K562 (cell line): ENCODE results near the gene EXOSC6. TPM values are rescaled to one million over a fixed set of nuclear protein-coding genes. Genes with fewer than 3 reads are reported as not detected.

ENCODE experiments used
- ELF4 ChIP-seq: fragments of 450-650 bp; formaldehyde crosslinking; IDR thresholded peaks from 2 replicates; pipeline ENCODE4 v1.4.0; 2022; ENCODE audit warnings: missing genetic modification characterization
- FOXK1 ChIP-seq: sonication (generic); formaldehyde crosslinking; IDR thresholded peaks from 2 replicates; pipeline ENCODE4 v1.8.0; 2022; ENCODE audit warnings: missing genetic modification reagents, mild to moderate bottlenecking, borderline replicate concordance
- FOXK2 ChIP-seq, 2 experiments: fragments of 450-650 bp; IDR thresholded peaks in 1 of 2; conservative IDR thresholded peaks in 1 of 2; 2 replicates each; pipeline ENCODE4 v1.6.1; 2016; ENCODE audit warnings: low read depth in 2 of 2, mild to moderate bottlenecking in 1 of 2
- HIVEP1 ChIP-seq: fragments of 250-450 bp; sonication (Bioruptor Pico); IDR thresholded peaks from 2 replicates; pipeline ENCODE4 v1.4.0; 2020; ENCODE audit warnings: mild to moderate bottlenecking
- MED1 ChIP-seq: sonication (generic); formaldehyde crosslinking; IDR thresholded peaks from 2 replicates; pipeline ENCODE4 v1.8.1; 2023; ENCODE audit warnings: missing genetic modification reagents, borderline replicate concordance
- NCOA4 ChIP-seq: fragments of 450-650 bp; IDR thresholded peaks from 2 replicates; pipeline ENCODE4 v1.6.1; 2018; ENCODE audit warnings: mild to moderate bottlenecking; ENCODE audit not compliant: partially characterized antibody
- POLR2G ChIP-seq: fragments of 200-400 bp; formaldehyde crosslinking; IDR thresholded peaks from 2 replicates; pipeline ENCODE4 v1.6.1; 2017; ENCODE audit warnings: low read depth, mild to moderate bottlenecking, antibody characterized with exemption, low read length, moderate library complexity
- SMARCA4 ChIP-seq: fragments of 450-650 bp; IDR thresholded peaks from 2 replicates; pipeline ENCODE4 v1.6.1; 2016
- SRSF3 ChIP-seq: fragments of 200-400 bp; formaldehyde crosslinking; IDR thresholded peaks from 2 replicates; pipeline ENCODE4 v1.6.1; 2016; ENCODE audit warnings: mild to moderate bottlenecking, low read length, moderate library complexity; ENCODE audit not compliant: insufficient read depth
- TCF7 ChIP-seq: sonication (generic); IDR thresholded peaks from 2 replicates; pipeline ENCODE4 v1.6.1; 2016; ENCODE audit warnings: antibody characterized with exemption, borderline replicate concordance
- ZBTB17 ChIP-seq: fragments of 450-650 bp; formaldehyde crosslinking; IDR thresholded peaks from 2 replicates; pipeline ENCODE4 v1.4.0; 2020; ENCODE audit warnings: mild to moderate bottlenecking
- ZNF24 ChIP-seq: fragments of 450-650 bp; IDR thresholded peaks from 2 replicates; pipeline ENCODE4 v1.6.1; 2016
- ZNF586 ChIP-seq: fragments of 450-650 bp; formaldehyde crosslinking; conservative IDR thresholded peaks from 2 replicates; pipeline ENCODE4 v1.4.0; 2020; ENCODE audit warnings: mild to moderate bottlenecking, moderate library complexity
- ZZZ3 ChIP-seq: fragments of 450-650 bp; IDR thresholded peaks from 2 replicates; pipeline ENCODE4 v1.6.1; 2016; ENCODE audit warnings: antibody characterized with exemption, mild to moderate bottlenecking, moderate library complexity
- polyA plus RNA-seq, 8 experiments: library from polyadenylated mRNA; depleted of rRNA in 4 of 8; stranded (reverse) in 5 of 8; unstranded in 3 of 8; fragments of >200 nt; fragmentation: Nextera tagmentation in 2 of 8; fragmentation: Illumina TruSeq in 1 of 8; extraction: Ambion mirVana in 2 of 8; extraction: Trizol in 1 of 8; gene quantifications; 2 replicates each; pipeline versions ENCODE4 v1.2.1 to v1.2.3, GENCODE V29; 2011 to 2014; ENCODE audit warnings: inconsistent platforms in 1 of 8, missing spikeins in 1 of 8
- total RNA-seq, 7 experiments: library from RNA; depleted of rRNA in 6 of 7; stranded (reverse); fragments of >200 nt in 6 of 7; fragmentation: Illumina TruSeq in 2 of 7; extraction: Trizol in 2 of 7; gene quantifications; 2 replicates each; pipeline versions ENCODE4 v1.2.1 to v1.2.3, GENCODE V29; 2011 to 2021; ENCODE audit warnings: low replicate concordance in 1 of 7
- TF ChIP-seq, protein P1 (sequence below), 2 experiments: fragments of 450-650 bp in 1 of 2; sonication (generic) in 1 of 2; formaldehyde crosslinking in 1 of 2; IDR thresholded peaks; 2 replicates each; pipeline versions ENCODE4 v1.7.1 to v1.9.0; 2016 to 2022; ENCODE audit warnings: inconsistent platforms in 1 of 2, mild to moderate bottlenecking in 1 of 2, missing genetic modification reagents in 1 of 2
- TF ChIP-seq, protein P2 (sequence below): sonication (generic); formaldehyde crosslinking; IDR thresholded peaks from 2 replicates; pipeline ENCODE4 v1.8.1; 2022; ENCODE audit warnings: missing genetic modification reagents

The EXOSC6 gene
- total and polyA plus RNA-seq, 9 of the 15 experiments (the other 6 are each of a cell fraction or from before 2014, with no cell fraction given), result 9.2 to 29.0 (median 15.6) TPM

DNA sequence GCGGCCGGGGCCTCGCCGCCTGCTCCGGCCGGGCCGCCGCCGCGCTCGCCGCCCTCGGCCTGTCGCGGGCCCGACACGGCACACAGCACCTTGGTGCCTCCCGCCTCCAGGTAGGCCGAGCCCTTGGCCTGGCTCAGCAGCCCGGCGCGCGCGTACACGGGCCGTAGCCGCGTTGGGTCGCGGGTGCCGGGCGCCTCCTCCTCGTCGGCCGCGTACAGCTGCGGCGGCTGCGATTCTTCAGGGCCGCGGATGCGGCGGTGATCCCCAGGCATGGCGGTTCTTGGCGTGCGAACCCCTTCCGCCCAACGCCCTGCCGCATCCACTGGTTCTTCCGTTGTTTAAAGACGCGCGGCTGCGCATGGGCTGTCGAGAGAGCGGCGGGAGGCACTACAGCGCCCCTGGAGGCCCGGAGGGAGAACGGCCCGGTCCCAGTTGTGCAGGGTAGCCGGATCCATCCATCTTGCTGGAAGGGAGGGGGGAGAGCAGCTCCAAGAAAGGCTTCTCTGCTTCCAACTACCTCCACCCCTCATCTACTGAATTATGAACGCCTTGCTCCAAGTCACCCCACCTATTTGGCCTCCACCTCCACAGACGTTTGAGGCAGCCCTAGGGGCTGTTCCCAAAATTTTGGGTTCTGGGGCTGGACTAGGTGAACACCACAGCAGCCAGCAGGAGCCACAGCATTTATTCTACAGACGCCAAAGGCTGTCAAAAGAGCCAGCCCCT is at the start of gene EXOSC6 (continued):
- TF ChIP-seq, protein P1, sequence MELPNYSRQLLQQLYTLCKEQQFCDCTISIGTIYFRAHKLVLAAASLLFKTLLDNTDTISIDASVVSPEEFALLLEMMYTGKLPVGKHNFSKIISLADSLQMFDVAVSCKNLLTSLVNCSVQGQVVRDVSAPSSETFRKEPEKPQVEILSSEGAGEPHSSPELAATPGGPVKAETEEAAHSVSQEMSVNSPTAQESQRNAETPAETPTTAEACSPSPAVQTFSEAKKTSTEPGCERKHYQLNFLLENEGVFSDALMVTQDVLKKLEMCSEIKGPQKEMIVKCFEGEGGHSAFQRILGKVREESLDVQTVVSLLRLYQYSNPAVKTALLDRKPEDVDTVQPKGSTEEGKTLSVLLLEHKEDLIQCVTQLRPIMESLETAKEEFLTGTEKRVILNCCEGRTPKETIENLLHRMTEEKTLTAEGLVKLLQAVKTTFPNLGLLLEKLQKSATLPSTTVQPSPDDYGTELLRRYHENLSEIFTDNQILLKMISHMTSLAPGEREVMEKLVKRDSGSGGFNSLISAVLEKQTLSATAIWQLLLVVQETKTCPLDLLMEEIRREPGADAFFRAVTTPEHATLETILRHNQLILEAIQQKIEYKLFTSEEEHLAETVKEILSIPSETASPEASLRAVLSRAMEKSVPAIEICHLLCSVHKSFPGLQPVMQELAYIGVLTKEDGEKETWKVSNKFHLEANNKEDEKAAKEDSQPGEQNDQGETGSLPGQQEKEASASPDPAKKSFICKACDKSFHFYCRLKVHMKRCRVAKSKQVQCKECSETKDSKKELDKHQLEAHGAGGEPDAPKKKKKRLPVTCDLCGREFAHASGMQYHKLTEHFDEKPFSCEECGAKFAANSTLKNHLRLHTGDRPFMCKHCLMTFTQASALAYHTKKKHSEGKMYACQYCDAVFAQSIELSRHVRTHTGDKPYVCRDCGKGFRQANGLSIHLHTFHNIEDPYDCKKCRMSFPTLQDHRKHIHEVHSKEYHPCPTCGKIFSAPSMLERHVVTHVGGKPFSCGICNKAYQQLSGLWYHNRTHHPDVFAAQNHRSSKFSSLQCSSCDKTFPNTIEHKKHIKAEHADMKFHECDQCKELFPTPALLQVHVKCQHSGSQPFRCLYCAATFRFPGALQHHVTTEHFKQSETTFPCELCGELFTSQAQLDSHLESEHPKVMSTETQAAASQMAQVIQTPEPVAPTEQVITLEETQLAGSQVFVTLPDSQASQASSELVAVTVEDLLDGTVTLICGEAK (IDR thresholded peaks at IDR 0.05), result peak; percentile 84
- TF ChIP-seq, protein P1 (CRISPR knock-in tag; IDR thresholded peaks at IDR 0.05), result no peak
- TF ChIP-seq ZNF24, result peak; percentile 39
- no peak for TF ChIP-seq MED1 (CRISPR knock-in tag)
- peak; percentile 77; the same call in 1 of the 2 replicates for TF ChIP-seq HIVEP1
- TF ChIP-seq SRSF3, result no peak
- no peak for TF ChIP-seq NCOA4
- TF ChIP-seq, protein P2, sequence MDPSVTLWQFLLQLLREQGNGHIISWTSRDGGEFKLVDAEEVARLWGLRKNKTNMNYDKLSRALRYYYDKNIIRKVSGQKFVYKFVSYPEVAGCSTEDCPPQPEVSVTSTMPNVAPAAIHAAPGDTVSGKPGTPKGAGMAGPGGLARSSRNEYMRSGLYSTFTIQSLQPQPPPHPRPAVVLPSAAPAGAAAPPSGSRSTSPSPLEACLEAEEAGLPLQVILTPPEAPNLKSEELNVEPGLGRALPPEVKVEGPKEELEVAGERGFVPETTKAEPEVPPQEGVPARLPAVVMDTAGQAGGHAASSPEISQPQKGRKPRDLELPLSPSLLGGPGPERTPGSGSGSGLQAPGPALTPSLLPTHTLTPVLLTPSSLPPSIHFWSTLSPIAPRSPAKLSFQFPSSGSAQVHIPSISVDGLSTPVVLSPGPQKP (CRISPR knock-in tag), result no peak
- peak; percentile 52 to 96; a peak in 3 of 4 replicates for TF ChIP-seq FOXK2 (conservative IDR thresholded peaks at IDR 0.05 in 1 of 2, IDR thresholded peaks at IDR 0.05 in 1 of 2; ENCODE audit: low read depth in 2 of 2)
- peak; percentile 86 for TF ChIP-seq POLR2G
- no peak for TF ChIP-seq FOXK1 (CRISPR knock-in tag)
- TF ChIP-seq ZNF586 (CRISPR knock-in tag), result peak; percentile 56; the same call in 1 of the 2 replicates
- no peak for TF ChIP-seq ZZZ3
- peak; percentile 91 for TF ChIP-seq ELF4
- TF ChIP-seq SMARCA4, result no peak
- peak; percentile 90 for TF ChIP-seq ZBTB17 (CRISPR knock-in tag)
- peak; percentile 17; the same call in 1 of the 2 replicates for TF ChIP-seq TCF7
